Calu3 (cell line): Measurements from ENCODE around the gene ADGRV1. TPM values are rescaled to one million over a fixed set of nuclear protein-coding genes. Genes with fewer than 3 reads are reported as not detected.
"Not testable (repeated sequence)": the region's sequence is repeated elsewhere in the genome, so short reads cannot be mapped to it uniquely, and the experiment has no call there.

ENCODE experiments used
- BruUV-seq: library from RNA; stranded (reverse); fragments of 400-500 nt; replicated peaks from 2 replicates; lab custom pipeline; 2021; lab: Mats Ljungman, UMichigan
- CTCF ChIA-PET: fragments of 300-600 bp; sonication (Branson Sonifier 250); formaldehyde crosslinking; loops from one replicate; lab custom pipeline; 2022; ENCODE audit warnings: antibody characterized with exemption; lab: Charles Lee
- DNase-seq: peaks from one replicate; pipeline ENCODE4 v3.0.0; 2022
- H3K27ac Mint-ChIP-seq: one replicate; pipeline ENCODE4 v1.8.0; 2022; ENCODE audit warnings: mixed read lengths; ENCODE audit not compliant: unreplicated experiment
- H3K27me3 Mint-ChIP-seq: one replicate; pipeline ENCODE4 v1.8.0; 2022; ENCODE audit warnings: mixed read lengths; ENCODE audit not compliant: unreplicated experiment
- H3K36me3 Mint-ChIP-seq: one replicate; pipeline ENCODE4 v1.8.0; 2022; ENCODE audit warnings: mild to moderate bottlenecking, moderate library complexity, mixed read lengths; ENCODE audit not compliant: insufficient read depth, unreplicated experiment
- H3K4me1 Mint-ChIP-seq: one replicate; pipeline ENCODE4 v1.8.0; 2022; ENCODE audit warnings: mild to moderate bottlenecking, low read depth, mixed read lengths; ENCODE audit not compliant: unreplicated experiment
- H3K4me3 Mint-ChIP-seq: one replicate; pipeline ENCODE4 v1.8.0; 2022; ENCODE audit warnings: mild to moderate bottlenecking, low read depth, moderate library complexity, mixed read lengths; ENCODE audit not compliant: unreplicated experiment
- H3K9me3 Mint-ChIP-seq: one replicate; pipeline ENCODE4 v1.8.0; 2022; ENCODE audit warnings: low read depth, mixed read lengths; ENCODE audit not compliant: unreplicated experiment
- CTCF ChIP-seq: fragments of 200-600 bp; IDR thresholded peaks from one replicate; pipeline ENCODE4 v1.8.0; 2022; ENCODE audit warnings: antibody characterized with exemption; ENCODE audit not compliant: unreplicated experiment
- intact Hi-C: fragments of 100-400 bp; cut with micrococcal nuclease; formaldehyde crosslinking; loops from one replicate; pipeline ENCODE4 v1.10.0; 2022; ENCODE audit not compliant: unreplicated experiment
- total RNA-seq: library from RNA; stranded (reverse); gene quantifications from 2 replicates; pipeline ENCODE4 v1.2.3, GENCODE V29; 2022

The ADGRV1 gene
- total RNA-seq, 1 experiment from 2014 or later, result 1.8 TPM

- no peak overlapping the region for H3K4me3 Mint-ChIP-seq
- H3K27me3 Mint-ChIP-seq, result peaks cover 57% of the 10 kb centered on the region
- no TSS peak for BruUV-seq
- no peak for TF ChIP-seq CTCF
- H3K36me3 Mint-ChIP-seq, result no peaks in the 10 kb centered on the region
- intact Hi-C loops, result no loop called here
- CTCF ChIA-PET, result interaction anchor here (0.9 kb wide), 1 partner anchor 35 kb away, joined by 3 read pairs; no protein-coding TSS in a partner anchor
- no peaks in the 10 kb centered on the region for H3K9me3 Mint-ChIP-seq
- H3K27ac Mint-ChIP-seq, result no peak overlapping the region
- no peaks in the 10 kb centered on the region for H3K4me1 Mint-ChIP-seq
- no peak for DNase-seq
Measured at GRCh38 chr5:90570034-90570433, 11.4 kb downstream of the ADGRV1 start.

DNA sequence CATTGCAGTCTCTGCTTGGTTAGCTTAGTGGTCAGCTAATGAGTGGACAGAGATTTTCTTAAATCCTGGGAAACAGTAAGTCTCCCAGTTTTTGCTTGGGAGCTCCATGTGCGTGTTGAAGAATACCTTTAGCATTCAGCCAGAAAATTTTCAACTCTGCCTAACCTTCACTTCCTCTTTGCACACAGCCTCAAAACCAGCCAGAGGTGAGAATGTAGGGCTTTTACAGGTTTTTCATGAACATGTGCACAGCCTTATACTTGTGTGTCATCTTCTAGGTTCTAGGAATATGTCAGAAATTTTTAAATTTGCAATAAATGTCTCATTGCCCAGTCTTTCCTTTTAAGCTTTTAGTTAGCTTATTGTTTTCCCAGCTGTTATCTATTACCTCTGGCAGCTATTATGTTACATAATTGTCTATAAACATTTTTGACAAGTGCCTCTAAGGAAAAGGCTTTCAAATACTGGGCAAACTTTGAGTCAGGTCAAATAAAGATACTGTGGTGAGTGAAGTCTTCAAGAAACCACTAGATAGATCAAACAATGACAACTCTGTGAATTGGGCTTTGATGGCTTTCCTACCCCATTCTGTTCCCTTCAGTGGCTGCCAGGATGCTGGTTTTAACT lies 12.7 kb downstream of the ADGRV1 start:
- no peak for TF ChIP-seq CTCF
- Mint-ChIP-seq H3K27me3 (peaks cover 49% of the 10 kb centered on the region), H3K9me3 (no peaks in the 10 kb centered on the region), H3K4me1 (no peaks in the 10 kb centered on the region), H3K36me3 (no peaks in the 10 kb centered on the region), H3K27ac (no peak overlapping the region), H3K4me3 (no peak overlapping the region)
- BruUV-seq, result no TSS peak
- DNase-seq, result no peak
- CTCF ChIA-PET, result interaction anchor here (0.9 kb wide), 1 partner anchor 34 kb away, joined by 3 read pairs; no protein-coding TSS in a partner anchor
- intact Hi-C loops, result no loop called here

- no peak for DNase-seq
- Mint-ChIP-seq H3K4me1 (no peaks in the 10 kb centered on the region), H3K9me3 (peaks cover 4% of the 10 kb centered on the region), H3K36me3 (no peaks in the 10 kb centered on the region), H3K27ac (no peak overlapping the region), H3K4me3 (no peak overlapping the region), H3K27me3 (peaks cover 61% of the 10 kb centered on the region)
- no peak for TF ChIP-seq CTCF
- intact Hi-C loops, result no loop called here
- BruUV-seq, result no TSS peak
- CTCF ChIA-PET, result no interaction called here
Measured at GRCh38 chr5:90575712-90576111, 17.1 kb downstream of the ADGRV1 start.

DNA sequence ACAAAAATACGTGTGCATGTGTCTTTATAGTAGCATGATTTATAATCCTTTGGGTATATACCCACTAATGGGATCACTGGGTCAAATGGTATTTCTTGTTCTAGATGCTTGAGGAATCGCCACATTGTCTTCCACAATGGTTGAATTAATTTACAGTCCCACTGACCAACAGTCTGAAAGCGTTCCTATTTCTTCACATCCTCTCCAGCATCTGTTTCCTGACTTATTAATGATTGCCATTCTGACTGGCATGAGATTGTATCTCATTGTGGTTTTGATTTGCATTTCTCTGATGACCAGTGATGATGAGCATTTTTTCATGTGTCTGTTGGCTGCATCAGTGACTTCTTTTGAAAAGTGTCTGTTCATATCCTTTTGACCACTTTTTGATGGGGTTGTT lies 18.0 kb downstream of the ADGRV1 start:
- CTCF ChIA-PET, intact Hi-C loops, H3K4me3 Mint-ChIP-seq, H3K36me3 Mint-ChIP-seq, H3K27ac Mint-ChIP-seq, DNase-seq, BruUV-seq, H3K9me3 Mint-ChIP-seq, H3K4me1 Mint-ChIP-seq: not testable (repeated sequence)
- H3K27me3 Mint-ChIP-seq, result peaks cover 61% of the 10 kb centered on the region

- H3K36me3 Mint-ChIP-seq, BruUV-seq, CTCF ChIA-PET, DNase-seq, H3K4me3 Mint-ChIP-seq, H3K9me3 Mint-ChIP-seq, H3K4me1 Mint-ChIP-seq, intact Hi-C loops, H3K27ac Mint-ChIP-seq: not testable (repeated sequence)
- peaks cover 54% of the 10 kb centered on the region for H3K27me3 Mint-ChIP-seq
Measured at GRCh38 chr5:90579905-90580304, 21.3 kb downstream of the ADGRV1 start.
